MM.1S (cell line): ENCODE results near the gene TNFRSF6B.
"Not testable (repeated sequence)": the region's sequence is repeated elsewhere in the genome, so short reads cannot be mapped to it uniquely, and the experiment has no call there.

Source experiments
- CTCF ChIP-seq: fragments of 300-600 bp; sonication (generic); IDR thresholded peaks from 2 replicates; pipeline ENCODE4 v1.5.1; 2016; ENCODE audit warnings: antibody characterized with exemption, low read length, mixed read lengths
- EZH2 ChIP-seq: fragments of 300-600 bp; sonication (generic); optimal IDR thresholded peaks from 2 replicates; pipeline ENCODE3; 2017; ENCODE audit warnings: low read depth, mild to moderate bottlenecking, antibody characterized with exemption, low read length, mixed read lengths

GRCh38 chr20:63730189-63730733 lies 33.8 kb downstream of the TNFRSF6B start:
- not testable (repeated sequence) for TF ChIP-seq CTCF, EZH2
